ENCODE measurements around the gene PDLIM3. TPM values are rescaled to one million over a fixed set of nuclear protein-coding genes. Genes with fewer than 3 reads are reported as not detected.

Gene PDLIM3
- total RNA-seq, 1 donor from 2014 or later = 113 TPM

DNA sequence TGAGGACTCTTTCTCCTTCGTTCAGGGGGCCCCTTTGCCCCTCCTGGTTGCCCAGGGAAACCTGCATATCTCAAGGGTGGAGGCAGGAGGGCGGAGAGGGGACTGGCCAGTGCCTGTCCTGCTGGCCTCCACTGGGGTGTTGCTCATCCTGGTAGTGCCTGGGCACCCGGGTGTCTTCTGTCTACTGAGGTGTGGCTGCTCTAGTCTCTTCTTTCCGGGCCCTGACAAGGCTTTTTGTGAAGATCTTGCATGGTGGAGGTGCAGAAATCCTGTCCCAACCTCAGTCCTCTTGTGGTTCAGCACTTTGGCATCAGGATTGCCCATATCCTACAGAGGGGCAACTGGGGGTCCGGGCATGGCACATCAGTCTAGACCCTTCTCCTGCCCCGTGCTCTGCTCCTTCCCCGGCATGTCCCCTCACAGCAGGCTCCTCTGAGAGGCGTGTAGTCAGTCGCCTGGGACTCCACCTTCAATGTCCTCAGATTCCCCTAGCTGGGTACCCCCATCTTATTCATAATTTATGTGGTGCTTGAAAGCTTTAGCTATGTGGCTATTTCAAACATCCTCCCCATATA lies 65.6 kb downstream of the PDLIM3 start:
- DNase-seq = no peak

DNA sequence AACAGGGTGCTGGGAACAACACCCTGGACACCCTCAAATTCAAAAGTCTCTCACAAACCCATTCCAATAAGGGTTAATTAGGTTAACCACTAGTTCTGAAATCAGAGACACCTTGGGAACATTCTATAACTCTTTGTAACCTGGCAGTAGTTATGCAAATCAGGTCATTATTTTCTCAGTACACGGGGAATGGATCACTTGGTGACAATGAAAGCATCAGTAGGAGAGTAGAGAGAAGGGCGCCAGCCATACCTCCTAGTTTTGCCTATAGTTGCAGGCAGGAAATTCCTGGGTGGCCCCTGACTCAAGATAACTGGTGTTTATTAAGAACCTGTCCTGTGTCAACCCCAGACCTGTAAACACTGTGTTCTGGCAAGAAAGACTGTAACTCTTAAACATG lies 66.3 kb downstream of the PDLIM3 start:
- no peak for DNase-seq

DNA sequence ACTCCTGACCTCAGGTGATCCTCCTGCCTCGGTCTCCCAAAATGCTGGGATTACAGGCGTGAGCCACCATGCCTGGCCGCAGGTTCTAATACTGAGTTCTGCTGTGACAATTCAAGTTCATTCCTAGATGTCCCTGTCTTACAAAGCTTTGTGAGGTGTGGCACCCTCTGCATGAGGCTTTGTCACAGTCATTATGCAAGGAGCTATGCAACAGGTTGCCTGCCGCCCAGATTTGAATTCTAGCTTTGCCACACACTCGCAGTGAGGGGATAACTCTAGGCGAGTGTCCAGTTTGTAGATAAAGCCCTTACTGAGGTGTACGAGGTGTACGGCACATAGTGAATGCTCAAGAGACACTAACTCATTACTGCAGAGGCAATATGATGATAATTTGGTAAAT lies 67.3 kb downstream of the PDLIM3 start:
- no peak for DNase-seq

DNA sequence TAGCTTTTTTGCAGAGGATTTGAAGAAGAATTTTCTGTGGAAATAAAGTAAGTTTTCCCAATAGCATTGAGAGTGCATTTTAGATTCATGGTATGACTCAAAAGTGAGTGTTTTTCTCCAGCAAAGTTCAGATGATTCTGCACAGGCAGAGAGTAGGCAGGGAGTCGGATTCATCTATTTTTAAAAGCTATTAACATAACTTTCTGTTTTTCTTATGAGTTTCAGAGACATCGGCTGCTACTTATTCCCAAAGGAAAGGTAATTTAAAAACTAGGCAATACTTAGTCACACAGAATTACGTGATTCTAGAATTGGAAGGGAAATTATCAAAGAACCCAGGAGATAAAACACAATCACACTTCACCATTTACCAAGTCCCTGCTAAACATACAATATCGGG lies 68.2 kb downstream of the PDLIM3 start:
- DNase-seq = no peak

DNA sequence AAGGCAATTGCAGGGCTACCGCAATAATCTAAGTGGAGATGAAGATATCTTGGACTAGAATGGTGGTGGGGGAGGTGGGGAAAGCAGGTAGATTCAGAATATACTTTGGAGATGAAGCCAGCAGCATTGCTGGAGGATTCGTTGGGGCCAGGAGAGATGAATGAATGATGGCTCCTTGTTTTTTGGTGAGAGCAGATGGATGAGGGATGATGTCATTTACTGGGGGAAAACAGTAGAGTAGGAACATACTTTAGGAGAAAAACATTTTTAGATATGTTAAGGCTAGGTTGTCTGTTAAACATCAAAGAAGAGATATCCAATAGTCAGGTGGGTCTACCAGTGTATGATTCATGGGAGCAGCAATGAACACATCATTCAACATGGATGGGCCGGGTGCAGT lies 69.6 kb downstream of the PDLIM3 start:
- no peak for DNase-seq

DNA sequence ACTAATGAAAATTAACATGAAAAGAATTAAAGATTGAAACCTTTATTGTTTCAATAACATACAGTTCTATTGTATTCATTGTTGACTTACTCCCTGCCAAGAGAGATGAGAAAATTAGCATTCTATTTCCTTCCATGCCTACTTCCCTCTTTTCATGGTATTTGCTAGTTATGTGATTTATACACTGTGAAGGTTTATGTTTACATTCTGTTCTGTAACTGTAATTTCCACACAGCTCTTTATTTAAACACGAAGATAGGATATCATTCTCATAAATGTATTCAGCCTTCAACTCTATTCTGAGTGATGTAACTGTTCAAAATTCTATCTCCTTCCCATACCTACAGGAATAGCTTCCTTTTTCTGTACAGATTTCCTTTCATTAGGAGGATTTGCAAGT lies 70.4 kb downstream of the PDLIM3 start:
- DNase-seq = peak; percentile 8

DNA sequence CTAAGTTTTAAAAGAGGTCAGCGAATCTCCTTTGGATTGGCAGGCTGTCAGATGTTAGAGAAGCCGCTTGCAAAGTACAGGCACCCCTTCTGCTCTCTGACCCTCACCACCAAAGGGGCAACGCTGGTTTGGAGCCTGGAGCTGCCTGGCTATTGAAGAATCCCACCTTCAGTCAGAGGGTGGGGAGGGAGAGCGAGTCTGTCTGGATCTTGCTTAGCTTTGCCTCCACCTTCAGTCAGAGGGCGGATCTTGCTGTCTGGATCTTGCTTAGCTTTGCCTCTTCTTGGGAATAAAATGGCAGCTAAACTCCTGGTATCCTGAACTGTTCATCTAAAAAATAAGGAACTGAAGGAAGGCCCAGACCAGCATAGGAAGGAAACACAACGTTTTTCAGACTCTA lies 71.1 kb downstream of the PDLIM3 start:
- DNase-seq = no peak

DNA sequence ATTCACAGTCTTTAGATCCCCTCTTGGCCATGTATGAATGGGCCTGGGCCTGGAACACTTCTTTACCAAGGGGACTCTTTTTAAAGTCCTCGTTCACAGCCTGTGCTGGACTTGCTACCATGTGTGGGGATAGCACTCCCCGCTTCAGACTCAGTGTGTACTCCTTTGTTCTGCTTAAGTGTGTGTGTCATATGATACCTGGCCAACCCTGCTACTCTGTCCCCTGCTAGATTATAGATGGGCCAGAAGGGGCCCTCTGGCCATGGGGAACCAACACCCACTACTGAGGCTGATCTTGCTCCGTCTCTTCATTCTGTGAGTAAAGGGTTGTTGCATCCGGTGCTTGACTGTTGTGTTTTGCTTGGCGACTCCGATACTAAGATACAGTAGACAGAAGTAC lies 71.8 kb downstream of the PDLIM3 start:
- DNase-seq = no peak

DNA sequence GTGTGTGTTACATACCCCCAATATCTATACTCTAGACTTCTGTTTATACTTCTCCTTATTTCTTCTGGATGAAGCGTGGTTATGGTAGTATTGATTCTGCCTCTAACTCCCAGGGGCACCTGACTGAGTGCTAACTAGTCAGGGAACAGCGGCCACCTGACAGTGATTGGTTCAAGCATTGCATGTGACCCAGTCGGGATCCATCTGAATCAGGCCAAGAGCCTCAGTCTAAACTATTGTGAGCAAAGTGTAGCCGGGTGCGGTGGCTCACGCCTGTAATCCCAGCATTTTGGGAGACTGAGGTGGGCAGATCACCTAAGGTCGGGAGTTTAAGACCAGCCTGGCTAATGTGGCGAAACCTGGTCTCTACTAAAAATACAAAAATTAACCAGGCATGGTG lies 73.7 kb downstream of the PDLIM3 start:
- no peak for DNase-seq

DNA sequence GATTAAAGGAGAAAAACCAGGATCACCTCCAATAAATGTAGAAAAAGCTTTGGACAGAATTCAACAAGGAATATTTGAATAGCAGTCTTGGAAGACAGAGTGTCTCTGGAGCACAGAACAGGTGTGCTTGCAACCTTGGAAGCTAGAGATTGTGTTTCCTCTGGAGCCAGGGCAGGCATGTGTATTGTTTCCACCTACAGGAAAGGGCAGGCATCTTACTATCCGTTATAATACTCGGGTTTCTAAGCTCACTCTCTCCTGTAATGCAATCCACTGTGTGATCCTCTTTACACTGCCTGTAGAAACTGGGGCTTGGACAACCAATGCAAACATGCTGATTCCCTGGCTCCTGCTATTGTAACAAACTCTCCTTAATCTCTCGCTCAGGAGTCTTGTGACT lies 78.2 kb downstream of the PDLIM3 start:
- DNase-seq = peak; percentile 9

DNA sequence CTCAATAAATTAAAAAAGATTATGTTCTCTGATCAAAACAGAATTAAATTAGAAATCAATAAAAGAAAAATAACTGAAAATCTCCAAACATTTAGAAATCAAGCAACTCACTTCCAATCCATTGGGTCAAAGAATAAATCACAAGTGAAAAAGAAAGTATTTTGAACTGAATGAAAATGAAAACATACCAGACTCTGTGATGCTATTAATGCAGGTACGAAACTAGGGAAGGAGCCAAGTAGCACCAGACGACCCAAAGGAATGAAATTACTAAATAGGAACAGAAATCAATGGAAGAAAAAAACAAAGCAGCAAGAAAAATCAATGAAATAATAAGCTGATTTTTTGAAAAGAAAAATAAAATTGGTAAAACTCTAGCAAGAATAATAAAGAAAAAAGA lies 79.2 kb downstream of the PDLIM3 start:
- DNase-seq = no peak

Other genes with a start within 250 kb of the PDLIM3 start
- 0.34 and 0.93 TPM in 2 replicates for gene LRP2BP, start 139.6 kb downstream of the PDLIM3 start, total RNA-seq
- gene ANKRD37, start 138.7 kb downstream of the PDLIM3 start, total RNA-seq = 7.1 and 9.4 TPM in 2 replicates
- gene UFSP2, start 109.5 kb downstream of the PDLIM3 start, total RNA-seq = 40.0 and 51.7 TPM in 2 replicates
- gene CCDC110, start 63.8 kb downstream of the PDLIM3 start, total RNA-seq = 0.42 and 0.68 TPM in 2 replicates

Measured in dermis blood vessel endothelial cell (primary cell).